H1 (cell line): ENCODE data around the gene RAB34. TPM values are rescaled to one million over a fixed set of nuclear protein-coding genes. Genes with fewer than 3 reads are reported as not detected.

Source experiments
- RBBP5 ChIP-seq: IDR thresholded peaks from 2 replicates; pipeline ENCODE4 v1.7.1; 2012; ENCODE audit warnings: low read depth, mild to moderate bottlenecking, inconsistent platforms, low read length, moderate library complexity, borderline replicate concordance
- RXRA ChIP-seq: IDR thresholded peaks from 2 replicates; pipeline ENCODE4 v1.6.1; 2011; ENCODE audit warnings: low read depth, mild to moderate bottlenecking, low read length, moderate library complexity; ENCODE audit not compliant: insufficient read depth
- SP4 ChIP-seq: IDR thresholded peaks from 2 replicates; pipeline ENCODE4 v1.6.1; 2012; ENCODE audit warnings: low read length, inconsistent platforms
- polyA plus RNA-seq, 7 experiments: library from polyadenylated mRNA; depleted of rRNA in 3 of 7; stranded (reverse) in 5 of 7; unstranded in 2 of 7; fragments of >200 nt in 5 of 7; fragments of 200-250 nt in 2 of 7; gene quantifications; 1 replicate in 5 of 7; 2 replicates in 1 of 7; 4 replicates in 1 of 7; pipeline versions ENCODE4 v1.2.1 to v1.2.3, GENCODE V29; 2011 to 2013; ENCODE audit warnings: missing spikeins in 2 of 7, mixed read lengths in 2 of 7
- total RNA-seq: library from RNA; stranded (reverse); fragmentation: NEBNext Ultra II Directional; extraction: Animal tissue kit (Norgen Biotek cat#: 25700); gene quantifications from 2 replicates; pipeline ENCODE4 v1.2.1, GENCODE V29; 2021

The RAB34 gene
- total and polyA plus RNA-seq, 2 of the 8 experiments (the other 6 are each of a cell fraction or from before 2014, with no cell fraction given), result 237 to 305 TPM

DNA sequence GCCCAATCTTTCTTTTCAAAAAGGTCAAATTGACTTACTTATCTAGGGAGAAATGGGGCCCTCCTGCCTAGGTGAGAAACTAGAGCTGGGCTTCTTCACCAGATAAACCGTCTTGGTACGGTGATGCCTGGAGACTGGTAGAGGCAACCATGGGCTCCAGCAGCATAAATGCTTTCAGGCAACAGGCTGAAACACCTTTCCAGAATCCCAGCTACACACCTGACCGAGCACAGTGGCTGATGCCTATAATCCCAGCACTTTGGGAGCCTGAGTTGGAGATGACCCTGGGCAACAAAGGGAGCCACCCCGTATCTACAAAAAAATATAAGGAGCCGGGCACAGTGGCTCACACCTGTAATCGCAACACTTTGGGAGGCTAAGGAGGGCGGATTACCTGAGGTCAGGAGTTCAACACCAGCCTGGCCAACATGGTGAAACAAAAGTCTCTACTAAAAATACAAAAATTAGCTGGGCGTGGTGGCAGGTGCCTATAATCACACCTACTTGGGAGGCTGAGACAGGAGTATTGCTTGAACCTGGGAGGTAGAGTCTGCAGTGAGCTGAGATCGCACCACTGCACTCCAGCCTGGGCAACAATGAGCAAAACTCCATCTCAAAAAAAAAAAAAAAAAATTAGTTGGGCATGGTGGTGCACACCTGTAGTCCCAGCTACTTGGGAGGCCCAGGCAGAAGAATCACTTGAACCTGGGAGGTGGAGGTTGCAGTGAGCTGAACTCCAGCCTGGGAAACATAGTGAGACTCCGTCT lies 34.1 kb upstream of the RAB34 start (continued):
- TF ChIP-seq RXRA (no peak), SP4 (no peak), RBBP5 (no peak)
